ENCODE data around the gene FOXC2.

FOXC2 gene

GRCh38 chr16:86590501-86591144 is 24.0 kb downstream of the FOXC2 start:
- DNase-seq (ENCODE audit: low read depth): no peak

- DNase-seq (ENCODE audit: low read depth): no peak
Observed at GRCh38 chr16:86591270-86591669, 24.6 kb downstream of the FOXC2 start.

- DNase-seq (ENCODE audit: low read depth): no peak
Observed at GRCh38 chr16:86593913-86594620, 27.4 kb downstream of the FOXC2 start.

GRCh38 chr16:86594721-86595120 is 28.1 kb downstream of the FOXC2 start:
- no peak for DNase-seq (ENCODE audit: low read depth)

- no peak for DNase-seq (ENCODE audit: low read depth)
Observed at GRCh38 chr16:86595983-86596605, 29.5 kb downstream of the FOXC2 start.

GRCh38 chr16:86597126-86597879 is 30.7 kb downstream of the FOXC2 start:
- no peak for DNase-seq (ENCODE audit: low read depth)

GRCh38 chr16:86597880-86598606 is 31.4 kb downstream of the FOXC2 start:
- no peak for DNase-seq (ENCODE audit: low read depth)

- DNase-seq (ENCODE audit: low read depth): no peak
Observed at GRCh38 chr16:86598607-86599565, 32.3 kb downstream of the FOXC2 start.

- DNase-seq (ENCODE audit: low read depth): no peak
Observed at GRCh38 chr16:86601356-86601755, 34.7 kb downstream of the FOXC2 start.

GRCh38 chr16:86602521-86602920 is 35.9 kb downstream of the FOXC2 start:
- DNase-seq (ENCODE audit: low read depth): no peak

- no peak for DNase-seq (ENCODE audit: low read depth)
Observed at GRCh38 chr16:86604436-86605193, 38.0 kb downstream of the FOXC2 start.

- no peak for DNase-seq (ENCODE audit: low read depth)
Observed at GRCh38 chr16:86605950-86606349, 39.3 kb downstream of the FOXC2 start.

- DNase-seq (ENCODE audit: low read depth): no peak
Observed at GRCh38 chr16:86608301-86608747, 41.7 kb downstream of the FOXC2 start.

- DNase-seq (ENCODE audit: low read depth): peak; percentile 55
Observed at GRCh38 chr16:86609115-86609514, 42.5 kb downstream of the FOXC2 start.

- no peak for DNase-seq (ENCODE audit: low read depth)
Observed at GRCh38 chr16:86609661-86610060, 43.0 kb downstream of the FOXC2 start.

GRCh38 chr16:86610779-86611524 is 44.3 kb downstream of the FOXC2 start:
- no peak for DNase-seq (ENCODE audit: low read depth)

GRCh38 chr16:86611525-86611855 is 44.9 kb downstream of the FOXC2 start:
- no peak for DNase-seq (ENCODE audit: low read depth)

- no peak for DNase-seq (ENCODE audit: low read depth)
Observed at GRCh38 chr16:86611941-86612340, 45.3 kb downstream of the FOXC2 start.

GRCh38 chr16:86614699-86615098 is 48.1 kb downstream of the FOXC2 start:
- no peak for DNase-seq (ENCODE audit: low read depth)
